Fibroblast of skin of left biceps (primary cell): ENCODE measurements around the gene TJP2.
"Not testable (repeated sequence)": the region's sequence is repeated elsewhere in the genome, so short reads cannot be mapped to it uniquely, and the experiment has no call there.

Experiments
- DNase-seq, 2 experiments: peaks; one replicate each; pipeline ENCODE4 v3.0.0-alpha.2; 2013; ENCODE audit warnings: low read depth in 2 of 2

The TJP2 gene

DNA sequence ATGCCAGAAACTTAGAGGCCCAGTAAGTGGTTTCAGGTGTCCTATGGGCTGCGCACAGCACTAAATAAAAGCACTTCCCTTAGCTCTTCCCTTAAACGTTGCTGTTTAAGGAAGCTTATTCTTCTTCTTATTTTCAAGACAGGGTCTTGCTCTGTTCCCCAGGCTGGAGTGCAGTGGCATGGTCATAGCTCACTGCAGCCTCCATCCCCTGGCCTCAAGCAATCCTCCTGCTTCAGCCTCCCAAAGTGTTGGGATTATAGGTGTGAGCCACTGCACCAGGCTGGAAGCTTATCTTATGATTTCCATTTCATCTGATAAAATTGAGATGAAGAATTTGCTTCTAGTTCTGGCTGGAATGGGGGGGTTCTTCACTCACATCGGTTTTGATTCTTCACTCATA is 15.6 kb upstream of the TJP2 start:
- no peak for DNase-seq

DNA sequence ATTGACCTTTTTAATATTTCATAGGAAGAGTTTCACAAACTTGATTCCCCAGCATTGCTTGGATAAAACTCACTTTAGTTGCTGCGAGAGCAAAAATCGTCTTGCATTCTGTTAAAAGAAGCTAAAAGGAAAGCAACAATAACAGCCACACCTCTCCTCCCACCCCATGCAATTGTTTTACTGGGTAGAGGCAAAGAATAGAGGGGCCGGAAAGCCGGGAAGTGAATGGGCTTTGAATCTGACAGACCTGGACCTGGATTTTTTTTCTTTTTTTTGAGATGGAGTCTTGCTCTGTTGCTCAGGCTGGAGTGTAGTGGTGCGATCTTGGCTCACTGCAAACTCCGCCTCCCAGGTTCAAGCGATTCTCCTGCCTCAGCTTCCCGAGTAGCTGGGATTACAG is 9.5 kb upstream of the TJP2 start:
- not testable (repeated sequence) for DNase-seq

DNA sequence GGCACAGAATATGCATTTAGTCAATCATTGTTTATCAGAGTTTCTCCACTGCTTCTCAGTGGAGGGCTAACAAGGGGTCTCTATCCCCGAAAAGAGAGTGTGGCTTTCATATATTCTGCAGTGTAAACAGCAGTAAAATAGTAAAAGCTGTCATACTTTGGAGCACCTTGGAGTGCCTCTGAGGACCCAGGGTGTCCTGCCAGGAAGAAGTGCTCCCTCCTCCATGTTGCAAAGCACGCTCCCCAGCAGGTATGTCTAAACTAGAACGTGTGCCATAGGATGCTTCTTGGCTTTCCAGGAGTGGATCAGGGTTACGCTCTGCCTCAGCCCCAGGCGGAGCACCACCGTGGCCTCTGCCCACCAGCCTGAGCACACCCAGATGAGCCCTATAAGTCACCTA is 8.5 kb upstream of the TJP2 start:
- no peak for DNase-seq

DNA sequence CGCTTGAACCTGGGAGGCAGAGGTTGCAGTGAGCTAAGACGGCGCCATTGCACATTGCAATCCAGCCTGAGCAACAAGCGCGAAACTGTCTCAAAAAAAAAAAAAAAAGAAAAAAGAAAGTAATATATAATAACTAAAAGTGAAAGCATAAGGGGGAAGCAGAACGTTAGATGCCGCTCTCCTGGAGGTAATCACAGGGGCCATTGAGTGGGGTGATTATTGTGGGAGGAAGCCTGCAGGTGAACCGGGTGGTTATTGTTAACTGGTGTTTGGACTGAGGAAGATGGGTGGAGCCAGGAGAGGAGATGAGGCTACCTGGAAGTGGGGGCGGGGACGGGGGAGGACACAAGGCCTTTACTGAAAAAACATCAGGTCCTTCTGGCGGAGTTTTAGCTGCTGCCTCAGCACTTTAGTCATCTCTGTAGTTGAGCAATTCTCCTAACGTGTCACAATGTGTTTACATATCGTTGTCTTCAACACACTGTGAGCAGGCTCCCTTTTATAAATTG is 5.3 kb upstream of the TJP2 start:
- DNase-seq = no peak

DNA sequence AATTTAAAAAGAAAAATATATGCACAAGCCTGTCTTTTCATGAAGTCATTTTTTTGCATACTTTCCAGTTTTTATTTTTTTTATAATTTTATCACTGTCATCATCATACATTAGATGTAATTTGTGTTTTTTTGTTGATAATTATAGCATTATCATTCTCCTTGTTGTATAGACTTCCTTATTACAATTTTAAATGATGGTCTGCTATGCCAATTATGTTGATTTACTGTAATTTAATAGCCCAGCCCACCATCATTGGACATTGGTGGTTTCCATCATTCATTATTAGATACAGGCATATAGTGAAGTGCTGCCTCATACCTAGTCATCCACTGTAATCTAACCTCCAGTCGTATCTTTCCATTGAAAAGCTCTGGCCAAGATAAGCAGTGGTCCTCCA is 3.8 kb upstream of the TJP2 start:
- no peak for DNase-seq

DNA sequence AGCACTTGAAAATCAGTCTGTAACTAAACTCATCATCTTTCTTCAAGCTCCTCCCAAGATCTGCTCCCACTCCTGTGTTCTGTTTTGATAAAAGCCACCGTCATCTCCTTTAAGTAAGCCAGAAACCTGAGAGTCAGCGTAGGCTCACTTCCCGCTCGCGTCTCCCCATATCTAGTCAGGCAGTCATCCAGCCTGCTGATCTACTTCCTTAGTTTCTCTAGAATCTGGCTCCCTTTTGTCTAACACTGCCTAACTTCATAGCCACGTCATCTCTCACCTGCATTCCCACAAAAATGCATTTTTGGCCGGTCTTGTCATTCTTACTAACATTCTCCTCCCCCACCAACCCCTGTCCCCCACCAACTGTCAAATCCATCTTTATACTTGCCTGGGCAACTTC is 3.0 kb upstream of the TJP2 start:
- DNase-seq = no peak

DNA sequence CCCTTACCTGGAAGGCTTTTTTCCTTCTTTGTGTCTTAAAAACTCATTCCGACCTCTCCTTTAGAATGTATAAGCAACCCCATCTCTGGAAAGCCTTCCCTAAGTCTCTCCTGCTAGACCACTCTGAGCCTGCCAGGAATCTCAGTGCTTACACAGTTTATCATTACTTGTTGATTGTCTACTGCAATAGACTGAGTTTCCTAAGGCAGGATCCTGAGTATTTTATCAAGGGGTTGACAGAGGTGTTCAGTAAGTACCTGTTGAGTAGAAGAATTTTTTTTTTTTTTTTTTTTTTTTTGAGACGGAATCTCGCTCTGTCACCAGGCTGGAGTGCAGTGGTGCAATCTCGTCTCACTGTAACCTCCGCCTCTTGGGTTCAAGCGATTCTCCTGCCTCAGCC is 2.6 kb upstream of the TJP2 start:
- no peak for DNase-seq

DNA sequence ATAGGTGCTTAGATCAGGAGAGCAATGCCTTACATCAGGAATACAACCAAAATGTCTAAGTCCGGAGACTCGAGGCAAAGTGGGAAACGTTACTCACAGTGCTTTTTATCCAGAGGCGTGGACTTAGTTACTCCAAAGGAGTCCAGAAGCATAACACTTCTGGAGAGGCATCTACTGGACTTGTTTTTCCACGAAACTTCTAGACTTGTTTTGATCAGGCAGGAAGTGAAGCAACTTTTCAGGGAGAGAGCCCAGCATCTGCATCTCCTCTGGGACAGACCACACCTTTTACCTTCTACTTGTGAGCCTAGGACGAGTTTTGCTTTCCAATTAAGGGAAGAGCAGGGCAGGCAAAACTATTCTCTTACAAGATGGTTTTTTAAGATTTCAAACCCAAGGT is 1.2 kb upstream of the TJP2 start:
- no peak for DNase-seq

DNA sequence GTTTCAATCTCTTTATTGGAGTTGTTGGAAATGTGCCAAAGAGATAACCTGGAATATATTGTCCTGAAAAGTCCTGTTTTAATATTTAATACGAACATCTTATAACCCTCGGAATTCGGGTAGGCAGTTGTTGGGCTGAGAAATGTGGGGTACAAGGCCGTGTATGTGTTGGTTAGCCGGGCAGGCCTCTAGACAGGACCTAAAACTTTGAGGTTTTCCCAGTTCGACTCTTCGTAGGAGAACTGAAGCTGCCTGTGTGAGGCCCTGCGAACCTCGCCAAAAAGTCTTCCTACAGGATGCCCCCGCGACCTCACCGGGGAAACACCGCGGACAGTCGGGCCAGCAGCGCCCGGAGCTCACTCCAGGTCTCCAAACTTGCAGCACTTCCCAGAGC is 583 bp upstream of the TJP2 start:
- DNase-seq = no peak

DNA sequence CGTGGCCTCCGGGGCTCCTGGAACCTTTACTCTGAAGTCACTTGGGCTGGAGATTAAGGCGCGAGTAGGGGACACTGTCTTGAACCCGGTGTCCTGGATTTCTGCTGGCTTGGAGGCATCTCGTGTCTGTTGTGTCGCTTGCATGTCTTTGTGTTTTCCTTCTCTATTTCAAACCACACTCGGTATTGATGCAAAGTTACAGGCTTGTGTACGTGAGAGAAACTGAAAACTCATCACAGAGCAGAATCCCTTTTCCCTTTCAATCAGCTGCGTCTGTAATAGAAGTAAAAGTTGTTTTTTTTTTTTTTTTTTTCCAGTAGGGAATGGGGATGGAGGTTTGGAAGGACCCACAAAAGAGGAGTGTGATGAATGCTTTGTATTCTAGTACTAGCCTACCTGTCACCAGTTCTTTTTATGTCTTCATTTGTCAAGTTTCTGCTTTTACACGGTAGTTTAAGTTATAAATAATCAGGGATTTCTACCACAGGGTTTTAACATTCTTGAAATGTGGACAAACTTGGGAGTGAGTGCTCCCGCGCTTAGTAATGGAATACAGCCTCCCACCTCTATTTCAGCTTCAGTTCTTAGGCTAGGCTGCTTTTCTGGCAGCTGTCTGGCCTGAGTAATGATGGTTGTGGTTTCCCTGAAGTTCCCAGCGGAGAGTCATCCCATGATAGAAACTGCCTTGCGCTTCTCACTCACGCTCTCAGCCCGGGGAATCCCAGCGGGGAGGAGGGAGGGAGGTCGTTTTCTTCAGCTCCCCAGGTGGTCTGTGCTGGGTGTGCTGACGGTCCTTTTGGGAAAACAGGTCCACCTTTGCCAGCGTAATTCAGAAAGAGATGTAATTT is 763 bp downstream of the TJP2 start:
- DNase-seq = peak; percentile 95 to 96

DNA sequence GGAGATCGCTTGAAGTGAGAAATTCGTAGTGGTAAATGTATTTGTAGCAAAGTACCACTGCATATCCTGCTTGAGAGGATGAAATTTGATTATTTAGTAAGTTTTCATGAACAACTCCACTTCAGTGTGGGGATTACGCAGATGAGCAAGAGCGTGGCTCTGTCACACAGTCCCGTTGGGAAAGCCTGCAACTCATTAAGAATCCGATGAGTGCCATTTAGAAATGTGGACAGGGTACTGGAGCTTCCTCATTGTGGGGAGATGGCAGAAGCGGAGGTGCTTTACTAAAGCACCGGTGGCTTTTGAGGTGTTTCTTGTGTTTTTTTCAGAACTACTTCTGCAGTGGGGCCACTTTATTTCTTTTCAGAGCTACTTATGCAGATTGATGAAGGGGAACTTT is 1.4 kb downstream of the TJP2 start:
- DNase-seq = no peak

DNA sequence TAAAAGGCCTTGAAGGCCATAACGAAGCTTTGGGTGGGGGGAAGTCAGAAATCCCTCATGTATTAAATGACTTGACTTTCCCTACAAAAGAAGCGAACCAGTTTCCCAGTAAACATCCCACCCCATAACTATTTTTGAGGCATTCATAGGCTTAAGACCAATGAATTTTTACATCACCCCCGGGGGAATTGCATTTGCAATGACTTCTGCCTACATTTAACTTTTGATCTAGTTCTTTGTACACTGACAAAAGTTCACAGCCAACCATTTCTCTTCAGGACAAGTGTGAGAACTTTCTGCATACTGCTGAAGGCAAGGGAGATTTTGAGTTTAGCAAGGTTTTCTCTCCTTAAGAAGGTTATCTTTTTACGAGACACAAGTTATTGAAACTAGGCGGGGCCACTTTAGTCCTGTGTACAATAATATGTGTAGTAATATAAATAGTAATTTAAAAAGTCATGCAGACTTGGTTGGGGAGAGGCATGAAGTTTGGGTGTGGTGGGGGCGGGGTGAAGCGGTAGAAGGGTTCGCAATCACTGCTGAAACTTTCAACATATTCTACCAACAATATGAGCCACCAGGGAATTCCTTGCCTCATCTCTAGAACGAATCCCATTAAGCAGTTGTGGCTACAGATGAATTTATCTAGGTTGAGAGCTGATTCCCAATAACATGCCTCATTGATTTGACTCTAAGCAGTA is 2.5 kb downstream of the TJP2 start:
- DNase-seq = no peak

DNA sequence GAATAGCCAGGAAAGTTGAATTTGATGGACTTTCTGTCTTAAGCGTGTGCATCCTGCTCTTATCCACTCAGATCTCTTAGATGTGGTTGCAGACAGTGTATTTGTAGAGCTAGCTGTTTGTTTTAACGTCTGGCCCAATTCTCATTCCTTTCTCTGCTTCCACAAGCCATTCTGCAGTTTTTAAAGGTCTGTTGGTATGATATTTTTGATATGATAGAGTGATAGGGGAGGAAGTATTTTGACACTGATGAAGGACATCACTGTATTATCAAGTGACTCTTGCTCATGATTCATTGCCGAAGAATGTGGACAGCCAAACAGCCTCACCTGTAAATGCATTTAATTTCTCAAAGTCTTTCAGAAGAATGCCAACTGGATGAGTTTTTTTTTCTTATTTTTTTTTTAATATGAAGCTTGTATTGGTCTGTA is 4.5 kb downstream of the TJP2 start:
- no peak for DNase-seq

DNA sequence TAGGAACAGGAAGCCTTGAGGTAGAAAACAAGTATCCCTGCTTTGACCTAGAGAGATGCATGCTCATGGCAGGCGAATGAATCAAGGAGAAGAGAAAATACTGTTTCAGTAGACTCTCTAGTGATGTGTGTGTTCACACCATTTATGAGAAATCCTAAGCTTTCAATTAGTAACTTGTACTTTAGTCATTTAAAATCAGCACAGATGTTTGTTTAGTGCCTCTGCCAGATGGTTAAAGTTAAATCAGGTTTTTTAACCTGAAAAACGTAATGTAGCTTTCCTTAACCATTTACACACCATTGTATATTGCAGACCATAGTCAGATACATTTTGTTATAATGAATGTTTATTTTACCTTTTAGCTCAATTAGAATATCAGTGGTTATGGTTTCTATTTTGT is 5.0 kb downstream of the TJP2 start:
- DNase-seq = no peak

DNA sequence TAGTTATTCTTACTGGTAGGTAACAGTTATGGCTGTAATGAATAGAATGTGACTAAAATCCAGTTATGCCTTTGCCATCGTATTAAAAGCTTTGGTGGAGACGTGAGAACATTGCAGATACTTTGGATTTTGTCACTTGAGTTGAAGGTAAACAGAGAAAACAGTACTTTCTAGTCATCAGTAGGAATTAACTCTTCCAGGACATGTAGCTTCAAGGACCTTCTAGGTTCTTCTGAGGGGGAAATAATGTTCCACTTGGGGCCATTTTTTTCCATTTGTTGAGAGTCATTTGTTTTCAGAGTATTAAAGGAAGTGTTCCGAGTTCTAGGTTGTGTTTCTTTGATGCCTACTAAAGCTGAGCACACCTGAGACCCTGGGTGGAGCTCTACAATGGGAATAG is 6.1 kb downstream of the TJP2 start:
- no peak for DNase-seq

DNA sequence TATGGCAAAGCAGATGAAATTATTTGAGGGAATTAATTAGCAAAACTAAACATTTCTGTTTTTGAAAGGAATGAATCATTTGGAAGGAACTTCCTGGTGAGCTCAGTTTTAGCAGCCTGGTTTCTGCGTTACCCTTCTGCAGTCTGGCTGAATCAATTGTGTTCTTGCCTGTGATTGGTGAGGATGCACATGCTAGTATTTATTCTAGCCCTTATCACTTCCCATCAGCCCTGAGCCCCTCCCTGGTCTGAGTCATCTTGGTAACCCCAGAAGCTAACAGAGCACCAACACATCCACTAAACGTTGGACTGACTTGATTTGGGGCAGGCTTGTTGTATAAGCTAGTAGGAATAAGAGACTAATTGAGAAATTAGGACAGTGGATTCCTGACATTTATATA is 6.6 kb downstream of the TJP2 start:
- DNase-seq = peak; percentile 88 to 90

DNA sequence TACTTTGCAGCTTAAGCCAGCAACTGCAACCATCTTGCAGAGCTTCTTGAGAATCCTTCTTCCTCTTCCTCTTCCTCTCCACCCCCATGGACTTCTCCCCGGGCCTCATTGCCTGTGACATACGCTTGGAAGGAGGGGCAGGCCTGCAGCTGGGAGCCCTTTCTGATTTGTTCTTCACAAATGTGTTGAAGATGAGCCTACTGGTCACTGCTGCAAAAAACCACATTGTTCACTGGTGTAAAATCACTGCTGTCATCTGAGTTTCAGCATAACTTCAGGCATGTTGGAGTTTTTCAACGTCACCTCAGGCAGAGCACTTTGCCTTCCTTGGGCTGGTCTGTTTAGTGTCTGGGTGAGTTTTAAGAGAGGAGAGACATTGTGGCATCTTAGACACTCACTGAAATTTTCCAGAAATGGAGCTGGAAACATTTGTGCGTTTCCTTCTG is 7.9 kb downstream of the TJP2 start:
- DNase-seq = no peak

DNA sequence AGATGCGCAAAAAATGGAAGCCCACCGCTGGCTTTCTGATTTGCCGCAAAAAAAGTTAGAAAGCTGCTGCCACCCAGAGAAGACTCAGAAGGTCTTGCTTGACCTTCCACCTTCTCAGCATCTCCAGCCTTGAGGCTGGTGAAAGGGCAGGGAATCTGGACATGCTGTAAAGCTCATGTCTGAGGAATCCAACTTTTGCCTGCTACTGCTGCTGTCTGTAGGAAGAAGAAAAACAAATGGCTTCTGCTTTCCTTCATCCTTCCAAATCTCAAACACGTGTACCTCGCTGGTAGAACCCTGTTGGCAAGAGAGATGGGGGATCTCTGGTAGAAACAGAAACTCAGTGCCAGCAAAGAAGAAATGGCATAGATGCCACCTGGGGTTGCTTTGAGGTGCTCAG is 10.2 kb downstream of the TJP2 start:
- DNase-seq = no peak

DNA sequence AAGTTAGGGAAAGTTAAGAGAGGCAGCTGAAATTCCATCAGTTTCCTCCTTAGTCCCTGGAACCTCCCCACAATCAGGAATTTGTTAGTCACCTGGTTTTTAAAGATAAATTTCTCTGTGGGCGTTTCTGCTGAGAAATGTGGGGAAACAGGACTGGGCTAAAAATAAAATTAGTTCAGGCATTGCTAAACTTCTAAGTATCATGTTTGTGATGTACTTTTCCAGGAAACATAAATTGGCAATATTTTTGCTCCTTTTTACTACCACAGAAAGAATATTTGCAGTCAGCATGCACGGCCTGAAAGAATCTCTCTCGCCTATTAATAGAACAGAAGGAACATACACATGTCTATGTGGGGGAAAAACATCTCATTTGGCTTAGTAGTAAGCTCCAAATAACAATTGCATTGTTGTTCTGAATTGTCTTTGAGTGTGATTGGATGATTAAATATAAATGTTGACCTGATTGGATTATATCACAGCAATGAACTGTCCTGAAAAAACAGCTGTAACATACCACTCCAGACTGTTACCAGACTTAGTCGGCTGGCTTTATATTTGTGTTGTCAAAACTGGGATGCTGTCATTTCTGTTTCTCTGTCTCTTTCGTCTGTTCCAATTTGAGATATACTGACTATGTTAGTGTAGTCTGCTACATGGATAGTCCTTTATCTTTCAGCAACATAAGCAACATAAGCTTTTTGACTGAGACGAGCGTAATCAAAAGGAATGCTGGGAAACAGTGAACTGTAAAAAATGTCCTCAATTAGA is 12.9 kb downstream of the TJP2 start:
- DNase-seq = no peak

DNA sequence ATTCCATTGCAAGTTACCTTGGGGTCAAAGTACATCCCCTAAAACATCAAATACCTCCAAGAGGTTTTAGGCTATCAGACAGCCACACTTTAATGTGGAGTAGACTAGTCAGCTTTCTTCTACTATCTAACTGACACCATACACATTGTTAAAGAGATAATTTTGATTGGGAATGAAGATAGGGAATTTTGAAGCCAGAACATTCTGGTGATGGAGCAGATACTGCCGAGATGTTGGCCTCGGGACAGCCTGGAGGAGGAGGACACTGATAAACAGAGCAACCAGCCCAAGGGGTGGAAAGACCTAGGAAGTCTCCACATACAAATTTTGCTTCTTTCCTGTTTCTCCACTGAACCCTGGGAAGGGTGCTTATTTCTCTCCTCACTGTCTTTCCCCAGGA is 14.9 kb downstream of the TJP2 start:
- no peak for DNase-seq

DNA sequence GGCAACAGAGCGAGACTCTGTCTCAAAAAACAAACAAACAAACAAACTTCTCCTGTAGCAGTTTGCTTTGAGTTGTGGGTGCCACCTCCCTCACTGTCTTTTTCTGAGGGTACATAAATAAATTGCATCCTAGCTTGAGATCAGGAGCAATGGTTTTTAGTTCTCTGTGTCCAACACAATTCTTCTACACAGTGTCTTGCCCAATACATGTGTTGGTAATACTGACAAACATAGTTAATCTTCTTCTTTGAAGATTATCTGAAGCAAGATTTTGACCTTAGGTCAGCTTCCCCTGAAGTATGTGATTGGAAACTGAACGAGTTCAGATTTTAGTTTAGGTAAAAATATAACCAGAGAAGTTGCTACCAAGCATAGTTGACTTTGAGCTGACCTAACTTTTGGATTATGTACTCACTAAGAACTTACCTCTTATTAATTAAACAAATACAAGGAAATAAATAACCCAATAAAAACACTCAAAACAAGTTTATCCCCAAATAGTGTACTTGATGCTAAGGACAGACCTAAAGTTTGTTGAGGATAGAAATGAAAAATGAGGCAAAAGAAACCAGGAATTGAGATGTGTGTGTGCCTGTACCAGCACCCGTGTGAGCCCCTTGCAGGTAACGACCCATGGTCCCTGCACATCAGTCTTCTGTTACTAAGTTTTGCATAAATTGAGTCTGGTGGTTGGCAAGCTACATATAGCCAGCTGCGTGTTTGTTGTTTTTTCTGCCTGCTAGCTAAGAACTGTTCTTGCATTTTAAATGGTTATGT is 16.2 kb downstream of the TJP2 start:
- no peak for DNase-seq

DNA sequence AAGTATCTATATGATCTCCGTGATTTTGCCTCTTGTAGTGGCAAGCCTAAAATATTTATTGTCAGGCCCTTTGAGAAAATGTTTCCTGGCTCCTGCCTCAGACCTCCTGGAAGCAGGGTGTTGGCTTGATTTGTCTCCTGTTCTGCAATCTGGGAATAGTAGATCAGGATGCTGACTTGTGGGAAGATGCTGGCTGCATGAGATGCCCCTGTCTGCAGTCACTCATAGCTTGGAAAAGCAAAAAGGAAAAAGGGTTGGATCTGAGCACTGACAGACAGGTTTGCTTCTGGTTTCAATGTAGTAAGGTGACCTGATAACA is 16.7 kb downstream of the TJP2 start:
- no peak for DNase-seq
